Measurements from ENCODE around the gene DTWD2. TPM values are rescaled to one million over a fixed set of nuclear protein-coding genes. Genes with fewer than 3 reads are reported as not detected.

The DTWD2 gene
- total and polyA plus RNA-seq, 2 experiments from 2014 or later, result 2.5 to 14.1 TPM

GRCh38 chr5:118946138-118946800 is 42.1 kb downstream of the DTWD2 start:
- Histone ChIP-seq H3K36me3 (replicated peaks; ENCODE audit: insufficient read depth, low read depth) (no peaks in the 10 kb centered on the region), H3K4me1 (ENCODE audit: insufficient read depth) (no peaks in the 10 kb centered on the region), H4K20me1 (ENCODE audit: insufficient read depth, poor library complexity, severe bottlenecking) (no peaks in the 10 kb centered on the region), H3K9me3 (ENCODE audit: low read depth) (no peaks in the 10 kb centered on the region), H3K27me3 (no peaks in the 10 kb centered on the region), H3K79me2 (no peaks in the 10 kb centered on the region), H3K4me3 (no peak overlapping the region), H2AFZ (no peak overlapping the region), H3K9me2 (replicated peaks; ENCODE audit: insufficient read depth) (no peaks in the 10 kb centered on the region), H3K4me2 (no peak overlapping the region), H3K27ac (no peak overlapping the region)
- 91% methylated on average over 2 of the region's 2 CpGs for WGBS (ENCODE audit: low lambda C conversion rate, missing lambda C conversion rate)
- no peak for DNase-seq (ENCODE audit: low spot score)
- TF ChIP-seq EZH2 (IDR thresholded peaks at IDR 0.05; ENCODE audit: borderline replicate concordance) (no peak), EZH2phosphoT487 (IDR thresholded peaks at IDR 0.05; ENCODE audit: low read depth, severe bottlenecking, unreplicated experiment) (no peak), CTCF (IDR thresholded peaks at IDR 0.05; ENCODE audit: poor library complexity) (no peak)

- H3K79me2 ChIP-seq, result no peaks in the 10 kb centered on the region
- no peaks in the 10 kb centered on the region for H3K4me1 ChIP-seq (ENCODE audit: insufficient read depth)
- 82% methylated on average over 3 of the region's 3 CpGs for WGBS (ENCODE audit: low lambda C conversion rate, missing lambda C conversion rate)
- no peaks in the 10 kb centered on the region for H3K27me3 ChIP-seq
- TF ChIP-seq CTCF (IDR thresholded peaks at IDR 0.05; ENCODE audit: poor library complexity) (no peak), EZH2 (IDR thresholded peaks at IDR 0.05; ENCODE audit: borderline replicate concordance) (no peak), EZH2phosphoT487 (IDR thresholded peaks at IDR 0.05; ENCODE audit: low read depth, severe bottlenecking, unreplicated experiment) (no peak)
- H4K20me1 ChIP-seq (ENCODE audit: insufficient read depth, poor library complexity, severe bottlenecking), result no peaks in the 10 kb centered on the region
- no peak overlapping the region for H3K27ac ChIP-seq
- no peak overlapping the region for H3K4me2 ChIP-seq
- no peak for DNase-seq (ENCODE audit: low spot score)
- no peaks in the 10 kb centered on the region for H3K36me3 ChIP-seq (replicated peaks; ENCODE audit: insufficient read depth, low read depth)
- H3K9me2 ChIP-seq (replicated peaks; ENCODE audit: insufficient read depth), result no peaks in the 10 kb centered on the region
- no peaks in the 10 kb centered on the region for H3K9me3 ChIP-seq (ENCODE audit: low read depth)
- no peak overlapping the region for H3K4me3 ChIP-seq
- H2AFZ ChIP-seq, result no peak overlapping the region
Observed at GRCh38 chr5:118937393-118938061, 50.8 kb downstream of the DTWD2 start.

- no peaks in the 10 kb centered on the region for H3K79me2 ChIP-seq
- no peak overlapping the region for H2AFZ ChIP-seq
- H3K27ac ChIP-seq, result no peak overlapping the region
- no peaks in the 10 kb centered on the region for H3K36me3 ChIP-seq (replicated peaks; ENCODE audit: insufficient read depth, low read depth)
- WGBS (ENCODE audit: low lambda C conversion rate, missing lambda C conversion rate), result 92% methylated on average over 1 of the region's 1 CpG
- H3K4me3 ChIP-seq, result no peak overlapping the region
- H3K4me1 ChIP-seq (ENCODE audit: insufficient read depth), result no peaks in the 10 kb centered on the region
- H3K27me3 ChIP-seq, result no peaks in the 10 kb centered on the region
- DNase-seq (ENCODE audit: low spot score), result no peak
- H4K20me1 ChIP-seq (ENCODE audit: insufficient read depth, poor library complexity, severe bottlenecking), result no peaks in the 10 kb centered on the region
- H3K9me2 ChIP-seq (replicated peaks; ENCODE audit: insufficient read depth), result no peaks in the 10 kb centered on the region
- no peaks in the 10 kb centered on the region for H3K9me3 ChIP-seq (ENCODE audit: low read depth)
- no peak for TF ChIP-seq EZH2phosphoT487 (IDR thresholded peaks at IDR 0.05; ENCODE audit: low read depth, severe bottlenecking, unreplicated experiment)
- no peak overlapping the region for H3K4me2 ChIP-seq
Observed at GRCh38 chr5:118933703-118934102, 54.6 kb downstream of the DTWD2 start.

- no peaks in the 10 kb centered on the region for H3K27me3 ChIP-seq
- no peak overlapping the region for H3K27ac ChIP-seq
- H3K79me2 ChIP-seq, result no peaks in the 10 kb centered on the region
- no peak overlapping the region for H2AFZ ChIP-seq
- WGBS (ENCODE audit: low lambda C conversion rate, missing lambda C conversion rate), result 90% methylated on average over 1 of the region's 1 CpG
- no peaks in the 10 kb centered on the region for H3K4me1 ChIP-seq (ENCODE audit: insufficient read depth)
- no peaks in the 10 kb centered on the region for H3K36me3 ChIP-seq (replicated peaks; ENCODE audit: insufficient read depth, low read depth)
- no peak overlapping the region for H3K4me2 ChIP-seq
- no peaks in the 10 kb centered on the region for H3K9me3 ChIP-seq (ENCODE audit: low read depth)
- DNase-seq (ENCODE audit: low spot score), result no peak
- H3K9me2 ChIP-seq (replicated peaks; ENCODE audit: insufficient read depth), result no peaks in the 10 kb centered on the region
- H4K20me1 ChIP-seq (ENCODE audit: insufficient read depth, poor library complexity, severe bottlenecking), result no peaks in the 10 kb centered on the region
- TF ChIP-seq CTCF (IDR thresholded peaks at IDR 0.05; ENCODE audit: poor library complexity) (no peak), EZH2 (IDR thresholded peaks at IDR 0.05; ENCODE audit: borderline replicate concordance) (no peak), EZH2phosphoT487 (IDR thresholded peaks at IDR 0.05; ENCODE audit: low read depth, severe bottlenecking, unreplicated experiment) (no peak)
- no peak overlapping the region for H3K4me3 ChIP-seq
Observed at GRCh38 chr5:118931564-118931963, 56.8 kb downstream of the DTWD2 start.

Data from hepatocyte (in vitro differentiated cells).